CD4-positive, alpha-beta T cell treated with Interleukin-12 subunit alpha and Interleukin-12 subunit beta, for 1 hour (primary cell): ENCODE results near the gene ZNF398.

Experiments used
- DNase-seq: peaks from one replicate; pipeline ENCODE4 v3.0.0-alpha.2; 2020

ZNF398 gene

DNA sequence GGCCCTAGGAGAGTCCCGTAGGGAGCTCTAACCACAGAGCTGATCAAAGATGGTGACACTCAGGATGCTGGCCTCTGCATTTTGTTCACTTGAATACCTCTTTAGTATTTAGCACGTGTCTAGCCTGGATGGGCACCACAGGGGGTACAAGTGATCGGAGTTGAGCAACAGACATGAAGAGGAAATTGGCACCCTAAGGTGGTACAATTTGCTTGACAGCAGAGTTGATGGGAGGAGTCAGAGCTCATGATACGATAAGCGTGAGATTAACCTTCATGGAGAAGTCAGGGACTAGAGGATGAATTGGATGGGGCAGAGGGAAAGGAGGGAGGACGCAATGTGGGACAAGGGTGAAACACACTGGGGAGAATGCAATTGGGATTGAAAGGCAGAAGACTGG lies 82.3 kb downstream of the ZNF398 start:
- no peak for DNase-seq

- no peak for DNase-seq
These were observed 85.1 kb downstream of the ZNF398 start for GRCh38 chr7:149232362-149232761.
